ENCODE results near the gene HIP1R.

HIP1R gene

GRCh38 chr12:122834104-122834920, 945 bp upstream of the HIP1R start:
- in situ Hi-C loops (cut with MboI; ENCODE audit: low sequenced_read_pairs): no loop called here

- in situ Hi-C loops (cut with MboI; ENCODE audit: low sequenced_read_pairs): no loop called here
These were observed 431 bp downstream of the HIP1R start for GRCh38 chr12:122835750-122836026.

GRCh38 chr12:122836027-122836921, 1.0 kb downstream of the HIP1R start:
- in situ Hi-C loops (cut with MboI; ENCODE audit: low sequenced_read_pairs): no loop called here

GRCh38 chr12:122837306-122838265, 2.3 kb downstream of the HIP1R start:
- in situ Hi-C loops (cut with MboI; ENCODE audit: low sequenced_read_pairs): no loop called here

- in situ Hi-C loops (cut with MboI; ENCODE audit: low sequenced_read_pairs): no loop called here
These were observed 3.6 kb downstream of the HIP1R start for GRCh38 chr12:122838841-122839240.

- in situ Hi-C loops (cut with MboI; ENCODE audit: low sequenced_read_pairs): no loop called here
These were observed 4.8 kb downstream of the HIP1R start for GRCh38 chr12:122839907-122840554.

- in situ Hi-C loops (cut with MboI; ENCODE audit: low sequenced_read_pairs): no loop called here
These were observed 5.6 kb downstream of the HIP1R start for GRCh38 chr12:122840580-122841513.

- in situ Hi-C loops (cut with MboI; ENCODE audit: low sequenced_read_pairs): no loop called here
These were observed 6.5 kb downstream of the HIP1R start for GRCh38 chr12:122841544-122842321.

- in situ Hi-C loops (cut with MboI; ENCODE audit: low sequenced_read_pairs): no loop called here
These were observed 7.5 kb downstream of the HIP1R start for GRCh38 chr12:122842505-122843405.

- in situ Hi-C loops (cut with MboI; ENCODE audit: low sequenced_read_pairs): no loop called here
These were observed 8.2 kb downstream of the HIP1R start for GRCh38 chr12:122843455-122843854.

- in situ Hi-C loops (cut with MboI; ENCODE audit: low sequenced_read_pairs): no loop called here
These were observed 9.2 kb downstream of the HIP1R start for GRCh38 chr12:122844366-122844971.

- in situ Hi-C loops (cut with MboI; ENCODE audit: low sequenced_read_pairs): no loop called here
These were observed 10.0 kb downstream of the HIP1R start for GRCh38 chr12:122845041-122845864.

GRCh38 chr12:122845865-122846621, 10.8 kb downstream of the HIP1R start:
- in situ Hi-C loops (cut with MboI; ENCODE audit: low sequenced_read_pairs): no loop called here

- in situ Hi-C loops (cut with MboI; ENCODE audit: low sequenced_read_pairs): no loop called here
These were observed 11.6 kb downstream of the HIP1R start for GRCh38 chr12:122846622-122847515.

GRCh38 chr12:122847516-122847836, 12.2 kb downstream of the HIP1R start:
- in situ Hi-C loops (cut with MboI; ENCODE audit: low sequenced_read_pairs): no loop called here
